IgD-negative memory B cell (primary cell): ENCODE measurements around the gene IGF2BP1. TPM values are rescaled to one million over a fixed set of nuclear protein-coding genes. Genes with fewer than 3 reads are reported as not detected.
"Not testable (repeated sequence)": the region's sequence is repeated elsewhere in the genome, so short reads cannot be mapped to it uniquely, and the experiment has no call there.

Source experiments
- H3K27ac Mint-ChIP-seq, 3 donors: one replicate each; pipeline ENCODE4 v1.8.0; 2020 to 2022; ENCODE audit warnings: mild to moderate bottlenecking in 3 of 3, mixed read lengths in 3 of 3, moderate library complexity in 1 of 3
- H3K27me3 Mint-ChIP-seq: one replicate; pipeline ENCODE4 v1.8.0; 2021; ENCODE audit warnings: mixed read lengths
- H3K36me3 Mint-ChIP-seq: one replicate; pipeline ENCODE4 v1.8.0; 2020; ENCODE audit warnings: mild to moderate bottlenecking, mixed read lengths
- H3K4me1 Mint-ChIP-seq, 3 donors: one replicate each; pipeline ENCODE4 v1.8.0; 2020 to 2022; ENCODE audit warnings: mixed read lengths in 3 of 3, mild to moderate bottlenecking in 1 of 3
- H3K4me3 Mint-ChIP-seq, 4 donors: one replicate each; pipeline ENCODE4 v1.8.0; 2020 to 2022; ENCODE audit warnings: mild to moderate bottlenecking in 4 of 4, mixed read lengths in 4 of 4, moderate library complexity in 3 of 4
- H3K9me3 Mint-ChIP-seq, 3 donors: one replicate each; pipeline ENCODE4 v1.8.0; 2020 to 2021; ENCODE audit warnings: mixed read lengths in 3 of 3, mild to moderate bottlenecking in 1 of 3
- polyA plus RNA-seq: library from polyadenylated mRNA; unstranded; fragments of 300-500 nt; fragmentation: Illumina TruSeq; gene quantifications from one replicate; pipeline ENCODE4 v1.2.3, GENCODE V29; 2021

Gene IGF2BP1
- polyA plus RNA-seq, 1 donor from 2014 or later: not detected

DNA sequence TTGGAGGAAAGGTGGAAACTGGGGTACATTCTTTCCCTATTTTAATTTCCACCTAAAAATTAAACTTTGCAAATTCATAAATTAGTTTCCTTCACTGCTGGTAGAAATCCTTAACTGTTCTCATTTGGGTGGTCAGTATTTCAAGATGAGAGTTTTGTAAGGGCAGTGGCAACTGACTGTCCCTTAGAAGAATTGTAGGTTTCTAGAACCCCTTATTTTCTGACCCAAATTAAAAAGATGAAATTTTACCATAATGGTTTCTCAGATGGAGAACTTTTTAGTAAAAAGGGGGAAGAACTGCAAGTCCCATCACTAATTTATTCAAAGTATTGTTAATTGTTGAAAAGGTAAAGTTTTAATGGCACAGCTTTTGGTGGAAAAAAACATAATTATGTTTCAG is 5.6 kb downstream of the IGF2BP1 start:
- Mint-ChIP-seq H3K4me1 (peaks cover 4 to 7% (median 6%) of the 10 kb centered on the region in 3 donors), H3K27ac (no peak overlapping the region), H3K36me3 (no peaks in the 10 kb centered on the region), H3K4me3 (no peak overlapping the region), H3K9me3 (peaks cover 0 to 10% (median 4%) of the 10 kb centered on the region in 3 donors), H3K27me3 (peaks cover 81% of the 10 kb centered on the region)

DNA sequence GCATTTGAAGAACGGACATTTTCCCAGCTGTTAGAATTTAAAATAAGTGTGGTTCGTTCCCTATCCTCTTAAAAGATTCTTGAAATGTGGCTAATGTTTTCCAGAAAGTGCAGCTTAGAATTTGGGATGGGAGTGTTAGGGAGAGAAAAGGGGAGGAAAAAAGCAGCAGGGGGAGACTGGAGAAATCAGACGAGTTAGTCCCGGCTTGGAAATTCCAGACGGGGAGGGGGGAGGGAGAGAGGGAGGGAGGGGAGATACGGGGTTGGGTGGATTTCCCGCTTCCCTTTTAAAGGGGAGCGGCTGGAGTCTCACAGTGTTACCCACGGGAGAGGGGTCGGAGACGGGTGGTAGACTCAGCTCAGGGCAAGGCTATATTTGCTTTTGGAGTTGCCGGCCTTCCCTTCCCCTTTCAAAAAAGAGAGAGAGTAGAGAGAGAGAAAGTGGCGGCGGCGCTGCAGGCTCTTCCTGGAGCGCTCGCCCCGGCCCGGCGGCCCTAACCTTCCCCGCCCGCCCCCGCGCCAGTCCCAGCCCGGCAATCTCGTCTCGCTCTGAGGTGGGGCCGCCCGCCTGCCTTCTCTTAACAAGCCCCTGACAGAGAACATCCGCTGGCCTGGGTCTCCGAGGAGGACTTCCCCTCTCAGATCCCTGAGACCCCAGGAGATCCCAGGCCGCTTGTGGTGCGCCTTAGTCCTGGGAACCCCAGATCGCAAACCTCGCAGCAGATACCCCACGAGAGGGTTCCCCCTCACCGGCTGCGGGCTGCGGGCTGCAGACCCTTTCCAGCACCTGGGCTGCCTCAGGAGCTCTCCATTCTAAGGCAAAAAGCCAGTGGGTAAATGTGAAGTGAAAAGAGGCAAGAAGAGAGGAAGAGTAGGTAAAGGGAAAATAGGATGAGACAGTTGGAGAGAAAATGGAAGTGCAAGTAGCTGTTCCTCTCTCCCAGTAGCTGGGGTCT is 6.6 kb downstream of the IGF2BP1 start:
- H3K27me3 Mint-ChIP-seq: peaks cover 73% of the 10 kb centered on the region
- H3K9me3 Mint-ChIP-seq: peaks cover 0 to 7% (median 4%) of the 10 kb centered on the region in 3 donors
- H3K27ac Mint-ChIP-seq: no peak overlapping the region
- H3K4me1 Mint-ChIP-seq: peaks cover 0 to 1% (median under 1%) of the 10 kb centered on the region in 3 donors
- H3K36me3 Mint-ChIP-seq: no peaks in the 10 kb centered on the region
- H3K4me3 Mint-ChIP-seq: peak overlapping the region in 1 of 4 donors; percentile 23

DNA sequence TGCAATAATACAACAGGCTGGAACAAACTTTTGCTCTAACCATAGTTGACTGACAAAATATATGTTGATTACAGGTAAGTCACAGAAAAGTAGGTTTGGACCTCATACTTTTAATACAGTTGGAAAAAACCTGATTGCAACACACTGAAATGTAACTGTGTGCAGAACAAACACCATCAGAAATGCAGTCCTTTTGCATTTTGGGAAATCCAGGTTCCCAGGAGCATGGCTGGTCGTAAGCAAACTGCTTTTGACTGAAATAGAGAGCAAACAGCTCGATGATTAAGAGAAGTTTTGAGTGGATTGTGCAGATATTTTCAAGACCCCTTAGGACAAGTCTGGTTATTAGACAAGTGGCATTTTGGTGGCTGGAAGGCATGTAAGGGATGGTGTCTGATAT is 8.0 kb downstream of the IGF2BP1 start:
- Mint-ChIP-seq H3K4me3 (no peak overlapping the region), H3K36me3 (no peaks in the 10 kb centered on the region), H3K9me3 (peaks cover 0 to 5% (median 3%) of the 10 kb centered on the region in 3 donors), H3K27ac (no peak overlapping the region), H3K27me3 (peaks cover 65% of the 10 kb centered on the region), H3K4me1 (no peaks in the 10 kb centered on the region)

DNA sequence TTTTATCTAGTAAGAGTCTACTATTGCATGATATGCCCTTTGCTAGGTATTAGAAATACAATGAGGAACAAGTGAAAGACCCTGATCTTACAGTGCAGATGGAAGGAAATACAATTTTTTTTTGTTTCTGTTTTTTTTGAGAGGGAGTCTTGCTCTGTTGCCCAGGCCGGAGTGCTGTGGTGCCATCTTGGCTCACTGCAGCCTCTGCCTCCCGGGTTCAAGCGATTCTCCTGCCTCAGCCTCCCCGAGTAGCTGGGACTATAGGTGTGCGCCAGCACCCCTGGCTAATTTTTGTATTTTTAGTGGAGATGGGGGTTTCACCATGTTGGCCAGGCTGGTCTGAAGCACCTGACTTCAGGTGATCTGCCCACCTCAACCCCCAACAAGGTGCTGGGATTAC is 11.7 kb downstream of the IGF2BP1 start:
- not testable (repeated sequence) for H3K4me3 Mint-ChIP-seq, H3K27ac Mint-ChIP-seq, H3K36me3 Mint-ChIP-seq, H3K4me1 Mint-ChIP-seq, H3K9me3 Mint-ChIP-seq
- peaks cover 55% of the 10 kb centered on the region for H3K27me3 Mint-ChIP-seq

DNA sequence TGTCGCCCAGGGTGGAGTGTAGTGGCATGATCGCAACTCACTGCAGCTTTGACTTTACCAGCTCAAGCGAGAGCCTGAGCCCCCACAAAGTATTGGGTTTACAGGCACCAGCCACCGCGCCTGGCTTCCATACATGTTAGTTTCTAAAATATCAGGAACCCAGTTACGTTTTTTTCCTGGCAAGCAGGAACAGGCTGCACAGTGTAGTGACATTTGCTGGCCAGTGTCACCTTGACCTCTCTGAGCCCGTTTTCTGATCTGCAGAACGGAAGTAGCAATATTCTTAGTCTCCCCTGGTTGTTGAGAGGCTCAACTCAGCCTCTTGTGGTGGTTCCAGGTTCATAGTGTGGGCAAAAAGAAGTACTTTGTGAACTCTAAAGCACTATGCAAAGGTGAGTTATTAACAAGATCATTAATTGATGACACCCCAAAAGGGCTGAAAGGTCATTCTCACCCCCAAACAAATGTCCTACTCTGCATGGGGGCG is 15.6 kb downstream of the IGF2BP1 start:
- no peaks in the 10 kb centered on the region for H3K9me3 Mint-ChIP-seq
- no peak overlapping the region for H3K27ac Mint-ChIP-seq
- H3K27me3 Mint-ChIP-seq: peaks cover 30% of the 10 kb centered on the region
- H3K36me3 Mint-ChIP-seq: no peaks in the 10 kb centered on the region
- H3K4me1 Mint-ChIP-seq: no peaks in the 10 kb centered on the region
- no peak overlapping the region for H3K4me3 Mint-ChIP-seq

DNA sequence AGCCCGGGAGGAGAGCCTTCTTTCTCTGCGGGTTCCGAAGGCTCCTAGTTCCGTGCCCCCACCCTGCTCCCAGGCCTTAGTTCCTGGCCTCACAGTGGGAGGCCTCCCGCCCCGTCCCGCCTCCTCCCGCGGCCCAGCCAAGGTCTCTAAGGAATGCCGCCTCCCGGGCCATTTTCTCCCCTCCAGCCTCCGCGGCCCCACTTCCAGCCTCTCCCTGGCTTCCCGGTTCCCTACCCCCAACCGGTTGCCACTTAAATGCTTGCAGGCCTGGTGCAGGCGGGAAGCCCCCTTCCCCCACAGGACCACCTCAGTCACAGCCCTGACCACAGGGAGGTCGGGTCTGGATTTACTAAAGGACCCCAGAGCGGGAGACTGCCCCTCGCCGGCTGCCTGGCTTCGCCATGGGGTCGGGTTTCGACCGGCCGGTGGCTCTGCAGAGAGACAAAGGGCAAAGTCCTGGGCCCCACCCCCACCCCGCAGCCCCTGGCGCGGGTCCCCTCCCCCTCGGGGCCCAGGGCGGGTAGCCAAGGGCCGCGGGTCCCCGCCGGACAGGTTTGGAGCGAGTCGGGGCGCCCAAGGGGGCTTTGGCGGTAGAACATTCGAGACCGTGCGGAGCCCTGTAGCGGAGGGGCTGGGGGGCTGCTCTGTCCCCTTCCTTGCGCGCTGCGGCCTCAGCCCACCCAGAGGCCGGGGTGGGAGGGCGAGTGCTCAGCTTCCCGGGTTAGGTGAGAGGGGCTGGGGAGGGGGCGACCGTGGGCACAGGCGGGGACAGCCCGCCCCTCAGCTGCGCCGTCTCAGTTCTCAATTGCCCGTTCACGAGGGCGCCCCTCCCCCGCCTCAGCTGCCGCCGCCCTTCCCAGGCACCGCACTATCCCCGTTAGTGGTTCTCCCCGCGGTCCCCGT is 16.4 kb downstream of the IGF2BP1 start:
- H3K9me3 Mint-ChIP-seq: no peaks in the 10 kb centered on the region
- H3K27ac Mint-ChIP-seq: no peak overlapping the region
- H3K27me3 Mint-ChIP-seq: peaks cover 29% of the 10 kb centered on the region
- no peak overlapping the region for H3K4me3 Mint-ChIP-seq
- H3K36me3 Mint-ChIP-seq: no peaks in the 10 kb centered on the region
- no peaks in the 10 kb centered on the region for H3K4me1 Mint-ChIP-seq

DNA sequence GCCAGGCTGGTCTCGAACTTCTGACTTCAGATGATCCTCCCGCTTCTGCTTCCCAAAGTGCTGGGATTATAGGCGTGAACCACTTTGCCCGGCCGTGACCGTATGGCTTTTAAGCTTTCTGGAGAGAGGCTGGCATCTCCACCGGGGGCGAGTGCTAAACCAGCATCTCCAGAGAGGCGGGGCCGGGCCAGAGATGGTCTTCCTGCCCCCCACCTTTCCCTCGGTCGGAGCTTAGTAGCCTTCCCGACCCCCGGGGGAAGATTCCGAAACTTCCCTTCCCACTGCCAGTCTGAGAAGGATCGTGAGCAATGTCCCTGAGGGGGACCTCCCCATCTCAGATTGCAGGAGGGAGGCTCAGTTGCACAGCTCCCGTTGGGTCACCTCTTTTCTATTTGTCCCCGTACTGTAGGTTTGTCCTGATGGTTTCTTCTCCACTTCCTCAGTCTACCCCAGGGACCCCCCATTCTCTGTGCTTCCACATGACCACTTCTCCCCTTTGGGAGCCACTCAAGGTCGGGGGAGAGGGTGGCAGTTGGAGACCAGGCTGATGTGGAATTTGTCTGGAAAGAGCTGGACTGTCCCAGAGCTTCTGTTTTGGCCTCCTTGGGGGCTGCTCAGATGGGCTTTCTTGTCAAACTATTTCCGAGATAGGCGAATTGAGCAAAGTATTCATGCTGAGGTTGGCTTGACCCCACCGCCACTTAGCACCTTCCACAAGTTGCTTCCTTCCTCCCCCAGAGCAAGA is 18.2 kb downstream of the IGF2BP1 start:
- H3K27ac Mint-ChIP-seq: no peak overlapping the region
- H3K4me1 Mint-ChIP-seq: no peaks in the 10 kb centered on the region
- no peaks in the 10 kb centered on the region for H3K9me3 Mint-ChIP-seq
- peaks cover 25% of the 10 kb centered on the region for H3K27me3 Mint-ChIP-seq
- H3K36me3 Mint-ChIP-seq: no peaks in the 10 kb centered on the region
- no peak overlapping the region for H3K4me3 Mint-ChIP-seq

DNA sequence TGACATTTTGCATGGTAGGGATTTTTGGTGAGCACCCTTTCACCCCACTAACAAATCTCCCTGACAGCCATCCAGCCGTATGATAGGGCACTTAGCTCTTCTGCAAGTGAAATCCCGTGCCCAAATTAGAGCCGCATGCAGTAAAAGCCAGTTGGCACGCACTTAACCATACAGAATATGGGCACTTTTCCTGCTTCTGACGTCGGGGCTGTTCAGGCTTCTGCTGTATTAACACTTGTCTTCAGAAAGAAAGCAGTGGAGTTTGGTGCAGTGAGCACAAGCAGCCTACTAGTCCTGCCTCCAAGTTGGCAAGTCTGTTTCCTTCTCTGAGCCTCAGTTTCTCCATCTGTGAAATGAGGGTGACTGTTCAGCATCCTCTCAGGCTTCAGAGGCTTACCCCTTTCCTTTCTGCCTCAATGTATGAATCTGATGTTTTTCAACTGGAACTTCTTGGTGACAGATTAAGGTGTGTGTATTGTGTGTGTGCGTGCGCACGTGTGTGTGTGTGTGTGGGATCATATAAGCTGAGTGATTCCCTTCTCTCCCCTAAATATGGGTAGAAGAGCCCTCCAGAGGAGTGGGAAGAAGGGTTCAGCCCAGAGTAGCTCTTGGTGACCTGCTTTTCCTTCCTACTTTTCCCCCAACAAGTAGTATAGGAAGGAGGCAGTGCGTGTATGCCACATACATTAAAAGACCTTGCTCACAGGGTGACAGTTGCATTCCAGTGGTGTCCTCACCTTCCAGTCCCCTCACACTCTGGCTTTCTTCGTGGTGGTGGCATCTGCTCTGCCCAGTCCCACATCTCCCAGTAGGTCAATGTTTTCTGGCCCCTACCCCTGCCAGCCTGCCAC is 19.0 kb downstream of the IGF2BP1 start:
- H3K4me1 Mint-ChIP-seq: no peaks in the 10 kb centered on the region
- H3K36me3 Mint-ChIP-seq: no peaks in the 10 kb centered on the region
- H3K27me3 Mint-ChIP-seq: peaks cover 25% of the 10 kb centered on the region
- H3K27ac Mint-ChIP-seq: no peak overlapping the region
- no peaks in the 10 kb centered on the region for H3K9me3 Mint-ChIP-seq
- H3K4me3 Mint-ChIP-seq: no peak overlapping the region

DNA sequence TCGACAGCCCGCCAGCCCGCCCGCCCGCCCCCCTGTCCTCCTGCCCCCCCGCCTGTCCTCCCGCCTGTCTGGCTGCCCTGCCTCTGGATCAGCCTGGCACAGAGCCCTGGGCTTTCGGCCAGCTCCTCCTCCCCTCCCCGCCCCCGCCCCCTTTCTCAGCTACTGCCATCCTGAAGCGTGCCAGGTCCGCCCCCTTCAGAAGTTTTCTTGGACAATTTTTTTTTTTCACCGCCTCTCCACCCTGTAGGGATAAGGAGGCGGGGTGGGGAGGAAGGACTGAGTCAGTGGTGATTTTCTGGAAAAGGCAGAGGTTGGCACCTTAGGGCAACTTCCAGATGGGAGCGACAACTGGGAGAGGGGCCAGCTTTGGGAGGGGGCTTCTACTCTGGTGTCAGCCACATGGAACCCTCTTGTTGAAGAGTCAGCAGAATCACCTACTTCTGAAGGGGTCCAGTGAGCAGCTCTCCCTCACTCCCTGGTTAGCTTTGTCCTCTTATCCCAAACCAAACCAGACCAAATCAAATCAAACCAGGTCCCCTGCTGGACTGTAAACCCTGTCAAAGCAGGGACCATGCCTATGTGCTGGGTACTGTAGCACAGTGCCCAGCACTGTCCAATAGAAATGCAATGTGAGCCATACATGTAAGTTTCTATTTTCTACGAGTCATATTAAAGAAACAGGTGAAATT is 19.7 kb downstream of the IGF2BP1 start:
- Mint-ChIP-seq H3K36me3 (no peaks in the 10 kb centered on the region), H3K27ac (no peak overlapping the region), H3K4me3 (no peak overlapping the region), H3K27me3 (peaks cover 25% of the 10 kb centered on the region), H3K9me3 (no peaks in the 10 kb centered on the region), H3K4me1 (no peaks in the 10 kb centered on the region)

DNA sequence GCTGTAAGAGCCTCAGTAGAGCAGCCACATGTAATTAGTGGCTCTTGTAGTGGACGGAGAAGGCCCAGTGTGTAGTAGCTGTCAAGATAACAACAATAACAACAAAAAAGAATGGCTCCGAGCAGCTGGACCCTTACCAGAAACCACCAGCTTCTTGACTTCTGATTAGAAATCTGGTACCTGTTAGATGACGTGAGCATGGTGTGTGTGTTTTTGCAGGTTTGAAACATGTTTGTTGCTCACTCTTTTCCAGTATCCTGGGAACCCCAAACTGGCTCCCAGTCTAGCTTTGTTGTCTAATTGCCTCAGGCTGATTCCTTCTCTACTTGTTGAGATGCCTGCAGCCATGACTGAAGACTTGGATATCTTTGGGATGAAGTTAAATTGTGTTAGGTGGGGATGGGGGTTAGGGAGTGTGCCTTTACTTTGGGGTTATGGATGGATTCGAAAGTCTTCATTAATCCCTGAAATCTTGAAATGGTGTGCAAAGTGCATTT is 21.0 kb downstream of the IGF2BP1 start:
- Mint-ChIP-seq H3K4me1 (no peaks in the 10 kb centered on the region), H3K27ac (no peak overlapping the region), H3K27me3 (peaks cover 15% of the 10 kb centered on the region), H3K9me3 (no peaks in the 10 kb centered on the region), H3K36me3 (no peaks in the 10 kb centered on the region), H3K4me3 (no peak overlapping the region)

DNA sequence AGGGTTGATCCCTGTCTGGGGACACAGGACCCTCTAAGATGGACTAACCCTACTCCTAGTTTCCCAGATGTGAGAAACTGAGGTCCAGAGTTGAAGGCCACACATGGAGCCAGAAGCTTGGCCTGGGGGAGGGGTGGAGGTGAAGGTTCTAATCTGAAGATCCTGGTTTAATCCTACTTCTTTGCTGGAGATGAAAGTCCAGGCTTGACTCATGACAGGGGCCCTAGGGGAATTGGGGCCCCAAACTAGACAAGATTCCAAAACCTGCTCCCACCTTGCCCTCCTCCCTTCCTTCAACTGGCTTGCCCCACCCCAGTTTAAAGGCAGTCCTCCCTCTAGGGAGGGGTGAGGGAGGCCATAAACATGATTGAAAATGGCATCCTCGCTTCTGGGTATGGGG is 21.6 kb downstream of the IGF2BP1 start:
- Mint-ChIP-seq H3K9me3 (no peaks in the 10 kb centered on the region), H3K27ac (no peak overlapping the region), H3K4me1 (no peaks in the 10 kb centered on the region), H3K36me3 (no peaks in the 10 kb centered on the region), H3K4me3 (no peak overlapping the region), H3K27me3 (peaks cover 12% of the 10 kb centered on the region)

DNA sequence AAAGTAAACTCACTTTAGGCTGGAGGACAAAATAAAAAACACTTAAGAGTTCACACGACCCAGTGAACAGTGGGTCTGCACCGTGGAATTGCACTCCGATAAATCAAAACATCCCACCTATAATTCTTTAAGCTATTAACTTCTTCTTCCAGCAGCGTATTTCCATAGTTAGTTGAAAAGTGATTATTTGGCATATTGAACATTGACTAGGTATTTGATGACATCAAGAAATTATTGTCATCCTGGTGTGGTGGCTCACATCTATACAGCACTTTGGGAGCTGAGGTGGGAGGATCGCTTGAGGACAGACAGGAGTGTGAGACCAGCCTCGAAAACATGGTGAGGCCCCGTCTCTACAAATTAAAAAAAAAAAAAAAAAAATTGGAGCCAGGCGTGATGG is 23.4 kb downstream of the IGF2BP1 start:
- no peak overlapping the region for H3K4me3 Mint-ChIP-seq
- H3K36me3 Mint-ChIP-seq: no peaks in the 10 kb centered on the region
- peaks cover 9% of the 10 kb centered on the region for H3K27me3 Mint-ChIP-seq
- H3K9me3 Mint-ChIP-seq: no peaks in the 10 kb centered on the region
- no peaks in the 10 kb centered on the region for H3K4me1 Mint-ChIP-seq
- no peak overlapping the region for H3K27ac Mint-ChIP-seq

DNA sequence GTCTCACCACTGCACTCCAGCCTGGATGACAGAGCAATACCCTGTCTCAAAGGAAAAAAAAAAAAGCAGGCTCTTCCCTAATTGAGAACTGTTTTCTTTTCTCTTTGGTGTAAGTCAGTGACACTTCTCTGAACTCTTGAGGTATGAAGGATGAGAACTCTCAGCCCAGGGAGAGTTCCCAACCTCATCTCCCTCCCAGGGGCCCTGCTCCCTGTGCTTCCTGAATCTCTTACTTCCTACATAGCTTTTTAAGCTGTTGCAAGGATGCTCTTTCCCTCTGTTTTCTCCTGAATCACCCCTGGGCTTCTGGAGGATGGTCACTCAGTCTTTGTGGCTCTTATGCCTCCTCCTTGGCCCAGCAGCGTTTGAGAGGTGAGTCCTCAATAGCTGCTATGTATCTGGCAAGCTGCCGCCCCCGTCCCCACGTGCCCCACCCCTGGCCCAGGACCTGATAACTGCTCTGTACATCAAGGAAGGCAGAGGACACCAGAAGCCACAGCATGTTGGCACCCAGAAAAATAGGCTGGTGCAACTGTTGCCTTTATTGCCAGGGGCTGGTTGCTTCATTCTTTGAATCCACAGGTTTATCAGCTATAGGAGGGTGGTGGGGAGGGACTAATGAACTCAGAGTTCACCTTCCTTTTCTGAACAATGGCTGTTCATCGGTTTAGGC is 24.0 kb downstream of the IGF2BP1 start:
- Mint-ChIP-seq H3K4me3 (no peak overlapping the region), H3K27ac (no peak overlapping the region), H3K27me3 (peaks cover 2% of the 10 kb centered on the region), H3K9me3 (no peaks in the 10 kb centered on the region), H3K4me1 (no peaks in the 10 kb centered on the region), H3K36me3 (no peaks in the 10 kb centered on the region)
